ENCODE data around the gene TMEM37.

The TMEM37 gene

GRCh38 chr2:119481501-119482455 is 50.1 kb downstream of the TMEM37 start:
- peak in 1 of 2 experiments; percentile 9 for DNase-seq

DNA sequence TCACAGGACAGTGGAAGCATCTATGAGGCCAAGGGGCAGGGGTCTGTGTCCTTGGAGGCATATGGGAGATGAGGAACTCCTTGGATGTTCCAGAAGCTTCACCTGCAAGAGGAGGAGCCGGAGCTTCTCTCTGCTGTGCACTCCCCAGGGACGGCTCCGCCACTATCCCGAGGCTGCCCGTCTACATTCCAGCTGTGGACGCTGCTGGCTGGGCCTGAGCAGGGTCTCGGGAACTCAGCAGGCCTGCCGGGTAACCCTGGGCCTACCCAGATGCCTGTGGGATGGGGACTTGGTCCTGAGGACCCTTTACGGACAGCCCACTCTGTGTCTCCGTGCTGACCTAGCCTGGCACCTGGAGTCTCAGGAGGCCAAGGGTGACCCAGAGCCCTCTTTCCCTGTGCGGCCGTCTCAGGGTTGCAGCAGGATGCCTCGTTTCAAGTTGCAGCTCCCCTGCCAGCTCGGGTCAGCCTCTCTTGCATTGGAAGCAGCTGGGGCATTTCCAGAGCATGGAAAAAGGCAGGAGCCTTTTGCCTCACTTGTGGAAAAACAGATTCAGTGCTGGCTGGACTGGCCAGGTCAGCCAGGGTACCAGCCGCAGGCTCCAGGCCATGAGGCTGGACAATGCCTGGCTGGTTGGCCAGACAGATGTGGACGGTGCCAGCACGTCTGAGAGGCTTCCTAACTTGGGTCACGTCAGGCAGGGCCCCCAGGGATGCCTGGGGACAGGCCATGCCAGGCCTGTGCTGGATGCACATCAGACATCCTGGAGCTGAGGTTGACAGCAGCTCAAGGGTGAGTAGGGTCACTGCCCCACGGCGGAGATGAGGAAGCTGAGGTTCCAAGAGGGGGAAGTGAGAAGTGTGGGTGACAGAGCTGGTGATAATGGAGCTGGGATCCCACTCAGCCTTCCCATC is 51.1 kb downstream of the TMEM37 start:
- no peak for DNase-seq

DNA sequence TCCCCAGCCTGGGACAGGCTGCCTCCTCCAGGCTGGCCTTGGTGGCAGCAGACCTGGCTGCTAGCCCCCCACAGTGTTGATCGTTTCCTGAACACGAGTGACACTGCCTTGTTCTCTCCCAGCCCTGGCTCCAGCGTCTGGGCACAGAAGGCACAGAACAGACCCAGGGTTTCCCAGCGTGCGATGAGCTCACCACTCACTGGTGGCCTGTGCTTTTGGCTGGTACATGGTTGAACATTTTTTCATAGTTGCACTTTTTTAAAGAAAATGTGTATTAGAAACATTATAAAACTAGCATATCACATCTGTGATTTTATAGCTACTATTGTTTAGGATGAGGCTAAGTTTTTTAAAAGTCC is 51.7 kb downstream of the TMEM37 start:
- no peak for DNase-seq

DNA sequence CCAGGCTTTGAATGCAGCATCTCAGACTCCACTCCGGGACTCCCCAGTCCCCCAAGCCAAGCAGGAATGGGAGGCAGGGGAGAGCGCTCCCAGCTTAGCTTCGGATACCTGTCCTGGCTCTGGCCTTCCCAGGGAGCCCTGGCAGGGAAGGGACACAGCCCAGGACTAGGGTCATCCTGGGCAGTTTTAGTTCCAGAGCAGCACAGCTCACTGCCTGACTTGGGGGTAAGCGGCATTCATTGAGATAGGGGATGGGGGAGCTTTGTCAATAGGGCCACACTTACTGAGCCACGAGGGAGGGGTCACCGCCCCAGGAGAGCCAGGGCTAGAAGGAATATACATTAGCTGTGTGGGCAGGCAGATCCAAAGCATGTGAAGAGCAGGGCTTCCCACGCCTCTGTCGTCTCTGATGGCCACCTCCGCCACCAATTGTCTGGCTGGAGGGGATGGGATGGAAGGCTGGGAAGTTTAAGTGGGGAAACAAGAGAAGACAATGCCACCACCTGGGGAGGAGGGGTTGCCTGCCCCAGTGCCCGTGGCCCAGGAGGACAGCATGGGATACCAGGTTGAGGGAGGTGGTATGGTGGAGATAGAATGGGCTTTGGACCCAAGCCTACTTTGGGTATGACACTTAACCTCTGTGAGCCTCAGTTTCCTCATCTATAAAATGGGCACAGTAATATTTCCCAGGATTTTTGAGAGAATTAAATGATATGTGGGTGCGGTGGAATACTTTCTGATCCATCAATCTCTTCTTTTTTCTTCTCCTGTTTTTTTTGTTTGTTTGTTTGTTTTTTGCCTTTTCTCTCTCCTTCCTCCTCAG is 52.5 kb downstream of the TMEM37 start:
- no peak for DNase-seq

- DNase-seq: no peak
Measured at GRCh38 chr2:119484834-119485233, 53.2 kb downstream of the TMEM37 start.

DNA sequence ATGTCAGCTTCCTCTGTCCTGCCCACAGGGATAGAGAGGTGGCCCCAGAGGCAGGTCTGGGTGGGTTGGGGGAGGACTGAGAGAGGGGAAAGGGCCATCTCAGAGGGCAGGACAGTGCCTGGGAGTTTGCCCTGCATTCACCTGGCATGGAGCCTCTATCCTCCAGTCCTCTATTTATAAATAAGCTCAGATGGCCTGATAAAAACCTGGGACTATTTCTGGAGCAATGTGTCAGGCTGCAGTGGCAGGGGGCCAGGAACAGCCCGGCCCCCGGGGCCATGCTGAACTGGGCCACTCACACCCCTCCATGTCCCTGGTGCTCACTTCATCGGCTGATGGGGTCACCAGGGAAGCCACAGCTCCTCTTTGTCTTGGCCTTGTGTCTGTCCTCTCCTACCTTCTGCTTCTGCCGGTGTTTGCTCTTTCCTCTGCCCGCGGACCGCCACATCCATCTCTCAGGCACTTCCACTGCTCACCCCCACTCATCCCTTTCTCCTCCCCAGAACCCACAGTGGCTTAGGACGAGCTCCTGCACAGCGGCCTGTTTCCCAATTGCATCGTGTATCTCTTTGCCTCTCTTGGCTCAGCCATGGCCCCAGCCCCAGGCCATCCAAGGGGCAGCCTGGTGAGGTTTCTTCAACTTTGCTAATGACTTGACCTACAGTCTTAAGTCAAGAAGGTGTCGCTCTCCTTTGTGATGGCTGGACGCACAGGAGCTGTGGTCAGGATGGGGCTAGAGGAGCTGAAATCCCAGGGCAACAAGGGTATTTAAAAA is 53.9 kb downstream of the TMEM37 start:
- DNase-seq: no peak

GRCh38 chr2:119486196-119486827 is 54.7 kb downstream of the TMEM37 start:
- no peak for DNase-seq

DNA sequence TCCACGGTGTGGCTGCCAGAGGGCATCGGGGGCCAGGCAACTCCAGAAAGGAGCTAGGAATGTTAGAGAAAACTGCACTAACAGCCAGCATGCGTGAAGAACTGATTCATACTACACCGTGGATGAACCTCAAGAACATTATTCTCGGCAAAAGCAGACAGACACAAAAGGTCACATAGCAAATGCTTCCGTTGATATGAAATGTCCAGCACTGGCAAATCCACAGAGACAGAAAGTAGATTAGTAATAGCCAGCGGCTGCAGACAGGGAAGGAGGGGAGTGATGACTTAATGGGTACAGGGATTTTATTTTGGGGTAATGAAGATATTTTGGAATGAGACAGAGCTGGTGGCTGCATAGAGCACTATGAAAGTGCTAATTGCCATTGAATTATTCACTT is 55.2 kb downstream of the TMEM37 start:
- no peak for DNase-seq

GRCh38 chr2:119487434-119488244 is 56.0 kb downstream of the TMEM37 start:
- DNase-seq: no peak
